ENCODE results near the gene ZNF680.
"Not testable (repeated sequence)": the region's sequence is repeated elsewhere in the genome, so short reads cannot be mapped to it uniquely, and the experiment has no call there.

The ZNF680 gene

GRCh38 chr7:64557601-64558322 lies 5.1 kb downstream of the ZNF680 start:
- no peak for DNase-seq (ENCODE audit: low read depth, low spot score)

GRCh38 chr7:64555046-64555445 lies 7.8 kb downstream of the ZNF680 start:
- peak; percentile 54 for DNase-seq (ENCODE audit: low read depth, low spot score)

GRCh38 chr7:64554188-64554587 lies 8.7 kb downstream of the ZNF680 start:
- not testable (repeated sequence) for DNase-seq (ENCODE audit: low read depth, low spot score)

- no peak for DNase-seq (ENCODE audit: low read depth, low spot score)
These were observed 11.3 kb downstream of the ZNF680 start for GRCh38 chr7:64551375-64552142.

- peak; percentile 21 for DNase-seq (ENCODE audit: low read depth, low spot score)
These were observed 18.9 kb downstream of the ZNF680 start for GRCh38 chr7:64544010-64544409.

- peak; percentile 90 for DNase-seq (ENCODE audit: low read depth, low spot score)
These were observed 21.2 kb downstream of the ZNF680 start for GRCh38 chr7:64541438-64542359.

- DNase-seq (ENCODE audit: low read depth, low spot score): no peak
These were observed 29.1 kb downstream of the ZNF680 start for GRCh38 chr7:64533756-64534155.

GRCh38 chr7:64528770-64529169 lies 34.1 kb downstream of the ZNF680 start:
- no peak for DNase-seq (ENCODE audit: low read depth, low spot score)

- no peak for DNase-seq (ENCODE audit: low read depth, low spot score)
These were observed 41.4 kb downstream of the ZNF680 start for GRCh38 chr7:64521409-64521984.

GRCh38 chr7:64516451-64516850 lies 46.4 kb downstream of the ZNF680 start:
- DNase-seq (ENCODE audit: low read depth, low spot score): peak; percentile 8

- DNase-seq (ENCODE audit: low read depth, low spot score): peak; percentile 6
These were observed 47.1 kb downstream of the ZNF680 start for GRCh38 chr7:64515781-64516180.

- peak; percentile 41 for DNase-seq (ENCODE audit: low read depth, low spot score)
These were observed 47.5 kb downstream of the ZNF680 start for GRCh38 chr7:64515330-64515729.

- DNase-seq (ENCODE audit: low read depth, low spot score): no peak
These were observed 53.3 kb downstream of the ZNF680 start for GRCh38 chr7:64509583-64509982.

GRCh38 chr7:64504581-64505120 lies 58.2 kb downstream of the ZNF680 start:
- DNase-seq (ENCODE audit: low read depth, low spot score): no peak

- no peak for DNase-seq (ENCODE audit: low read depth, low spot score)
These were observed 64.6 kb downstream of the ZNF680 start for GRCh38 chr7:64498270-64498669.

- DNase-seq (ENCODE audit: low read depth, low spot score): peak; percentile 34
These were observed 67.9 kb downstream of the ZNF680 start for GRCh38 chr7:64494912-64495461.

GRCh38 chr7:64485623-64486022 lies 77.2 kb downstream of the ZNF680 start:
- DNase-seq (ENCODE audit: low read depth, low spot score): no peak

Measured in astrocyte of the hippocampus (primary cell).